GM12872 (cell line): ENCODE results near the gene NTRK2.

Experiments
- CTCF ChIP-seq: IDR thresholded peaks from 3 replicates; pipeline ENCODE4 v1.5.1; 2011; ENCODE audit warnings: low read depth, mild to moderate bottlenecking, low read length, moderate library complexity; ENCODE audit not compliant: insufficient read depth

Gene NTRK2

GRCh38 chr9:84969736-84970135 lies 300.2 kb downstream of the NTRK2 start:
- TF ChIP-seq CTCF = no peak

GRCh38 chr9:84970432-84970831 lies 300.9 kb downstream of the NTRK2 start:
- TF ChIP-seq CTCF = no peak

- no peak for TF ChIP-seq CTCF
Measured at GRCh38 chr9:84971571-84971970, 302.0 kb downstream of the NTRK2 start.

GRCh38 chr9:84974258-84974657 lies 304.7 kb downstream of the NTRK2 start:
- TF ChIP-seq CTCF = no peak

- TF ChIP-seq CTCF = no peak
Measured at GRCh38 chr9:84974855-84975254, 305.3 kb downstream of the NTRK2 start.

GRCh38 chr9:84975926-84976325 lies 306.4 kb downstream of the NTRK2 start:
- TF ChIP-seq CTCF = no peak

GRCh38 chr9:84978661-84979060 lies 309.1 kb downstream of the NTRK2 start:
- no peak for TF ChIP-seq CTCF

GRCh38 chr9:84983749-84984148 lies 314.2 kb downstream of the NTRK2 start:
- TF ChIP-seq CTCF = no peak
